SH-SY5Y (cell line): ENCODE data around the gene BAIAP2L2.

ENCODE experiments used
- GATA2 ChIP-seq: IDR thresholded peaks from 2 replicates; pipeline ENCODE4 v1.6.1; 2011; ENCODE audit warnings: mild to moderate bottlenecking, low read depth, low read length
- GATA3 ChIP-seq: IDR thresholded peaks from 2 replicates; pipeline ENCODE4 v1.6.1; 2011; ENCODE audit warnings: low read depth, mild to moderate bottlenecking, low read length, moderate library complexity

Gene BAIAP2L2

GRCh38 chr22:38081636-38081940 is 28.9 kb downstream of the BAIAP2L2 start:
- TF ChIP-seq GATA2 (no peak), GATA3 (no peak)

- TF ChIP-seq GATA3 (no peak), GATA2 (no peak)
These were observed 29.4 kb downstream of the BAIAP2L2 start for GRCh38 chr22:38080850-38081635.

DNA sequence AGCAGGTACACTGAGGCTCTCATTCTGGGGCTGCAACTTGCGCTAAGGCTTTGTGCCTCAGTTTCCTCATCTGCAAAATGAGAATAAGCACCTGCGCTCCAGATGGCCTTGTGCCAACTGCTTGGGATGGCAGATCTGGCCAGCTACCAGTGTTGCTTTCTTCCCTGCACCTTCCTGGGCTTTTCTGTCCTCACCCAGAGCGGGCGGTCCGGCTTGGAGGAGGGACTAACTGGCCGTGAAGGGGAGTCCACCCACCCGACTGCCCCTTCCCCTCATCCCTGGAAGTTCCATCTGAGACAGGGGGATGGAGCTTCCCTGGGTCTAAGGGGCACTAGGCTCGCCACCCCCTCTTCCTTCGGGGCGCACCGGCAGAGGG is 30.0 kb downstream of the BAIAP2L2 start:
- TF ChIP-seq GATA3, result no peak
- no peak for TF ChIP-seq GATA2

GRCh38 chr22:38079804-38080203 is 30.7 kb downstream of the BAIAP2L2 start:
- TF ChIP-seq GATA3, result no peak
- TF ChIP-seq GATA2, result no peak

- TF ChIP-seq GATA3, result no peak
- no peak for TF ChIP-seq GATA2
These were observed 32.2 kb downstream of the BAIAP2L2 start for GRCh38 chr22:38078046-38078840.

DNA sequence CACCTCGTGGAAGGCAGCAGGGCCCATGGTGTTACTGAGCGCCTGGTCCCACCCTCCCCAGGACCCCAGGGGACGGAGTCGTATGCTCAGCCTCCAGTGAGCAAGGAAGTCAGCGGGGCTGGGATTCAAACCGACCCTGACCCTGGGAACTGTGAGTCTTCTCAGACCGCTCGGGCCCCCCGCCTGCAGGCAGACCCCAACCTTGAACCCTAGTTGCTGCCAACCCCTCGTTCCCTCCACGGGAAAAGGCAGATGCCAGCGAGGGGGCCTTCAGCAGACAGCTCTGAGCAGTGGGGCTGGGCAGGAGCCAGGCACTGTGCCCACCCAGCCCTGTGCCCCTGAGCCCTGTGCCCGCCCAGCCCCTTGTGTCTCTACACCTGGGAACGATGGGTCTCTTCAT is 32.9 kb downstream of the BAIAP2L2 start:
- TF ChIP-seq GATA2, result no peak
- TF ChIP-seq GATA3, result no peak

DNA sequence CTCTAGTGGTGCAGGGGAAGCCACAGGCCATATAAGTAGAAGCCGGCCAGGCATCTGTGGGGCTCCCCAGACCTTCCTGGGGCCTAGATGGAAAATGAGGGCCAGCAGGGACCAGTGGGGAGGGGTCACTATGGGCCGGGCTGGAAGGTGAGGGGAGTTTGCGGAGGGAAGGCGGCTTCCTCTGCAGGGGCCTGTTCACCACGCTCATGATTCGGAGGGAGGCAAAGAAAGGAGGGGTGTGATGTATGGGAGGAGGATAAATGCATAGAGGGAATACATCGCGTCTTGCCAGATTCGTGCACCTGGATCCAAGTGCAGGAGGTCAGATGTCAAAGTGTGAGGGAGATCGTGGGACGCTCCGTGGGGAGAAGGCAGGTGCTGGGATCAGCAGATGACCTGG is 33.4 kb downstream of the BAIAP2L2 start:
- TF ChIP-seq GATA2 (no peak), GATA3 (no peak)

- TF ChIP-seq GATA2, result no peak
- no peak for TF ChIP-seq GATA3
These were observed 34.5 kb downstream of the BAIAP2L2 start for GRCh38 chr22:38075961-38076360.

DNA sequence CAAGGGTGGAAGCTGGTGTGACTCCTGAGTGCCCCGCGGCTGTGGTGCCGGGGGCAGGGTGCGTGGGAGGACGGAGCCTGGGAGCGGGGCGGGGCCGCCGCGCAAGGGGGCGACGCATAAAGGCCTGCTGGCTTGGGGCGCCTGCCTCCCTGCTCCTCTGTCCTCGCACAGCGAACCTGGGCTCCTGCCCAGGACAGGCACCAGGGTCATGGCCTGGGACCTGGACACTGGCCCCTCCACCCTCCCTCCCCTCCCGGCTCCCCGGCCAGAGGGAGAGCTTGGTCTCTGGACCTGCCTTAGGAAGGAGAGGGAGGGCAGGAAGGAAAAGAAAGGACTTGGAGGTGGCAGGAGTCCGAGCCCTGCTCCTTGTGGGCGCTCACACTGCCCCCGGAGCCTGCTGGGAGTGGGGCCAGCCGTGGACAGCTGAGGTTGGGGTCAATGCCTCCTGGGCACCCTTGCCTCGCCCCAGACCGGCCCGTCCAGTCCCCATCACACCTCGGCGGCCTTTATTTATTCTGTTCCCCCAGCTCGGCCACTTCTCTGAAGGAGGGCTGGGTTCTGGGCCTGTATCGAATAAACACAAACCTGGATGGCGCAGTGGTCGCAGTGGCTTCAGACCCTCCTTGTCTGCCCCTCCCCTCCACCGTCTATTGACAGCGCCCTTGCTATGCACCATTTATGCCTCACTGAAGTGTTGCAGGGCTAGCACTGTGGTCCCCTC is 35.2 kb downstream of the BAIAP2L2 start:
- no peak for TF ChIP-seq GATA3
- no peak for TF ChIP-seq GATA2

DNA sequence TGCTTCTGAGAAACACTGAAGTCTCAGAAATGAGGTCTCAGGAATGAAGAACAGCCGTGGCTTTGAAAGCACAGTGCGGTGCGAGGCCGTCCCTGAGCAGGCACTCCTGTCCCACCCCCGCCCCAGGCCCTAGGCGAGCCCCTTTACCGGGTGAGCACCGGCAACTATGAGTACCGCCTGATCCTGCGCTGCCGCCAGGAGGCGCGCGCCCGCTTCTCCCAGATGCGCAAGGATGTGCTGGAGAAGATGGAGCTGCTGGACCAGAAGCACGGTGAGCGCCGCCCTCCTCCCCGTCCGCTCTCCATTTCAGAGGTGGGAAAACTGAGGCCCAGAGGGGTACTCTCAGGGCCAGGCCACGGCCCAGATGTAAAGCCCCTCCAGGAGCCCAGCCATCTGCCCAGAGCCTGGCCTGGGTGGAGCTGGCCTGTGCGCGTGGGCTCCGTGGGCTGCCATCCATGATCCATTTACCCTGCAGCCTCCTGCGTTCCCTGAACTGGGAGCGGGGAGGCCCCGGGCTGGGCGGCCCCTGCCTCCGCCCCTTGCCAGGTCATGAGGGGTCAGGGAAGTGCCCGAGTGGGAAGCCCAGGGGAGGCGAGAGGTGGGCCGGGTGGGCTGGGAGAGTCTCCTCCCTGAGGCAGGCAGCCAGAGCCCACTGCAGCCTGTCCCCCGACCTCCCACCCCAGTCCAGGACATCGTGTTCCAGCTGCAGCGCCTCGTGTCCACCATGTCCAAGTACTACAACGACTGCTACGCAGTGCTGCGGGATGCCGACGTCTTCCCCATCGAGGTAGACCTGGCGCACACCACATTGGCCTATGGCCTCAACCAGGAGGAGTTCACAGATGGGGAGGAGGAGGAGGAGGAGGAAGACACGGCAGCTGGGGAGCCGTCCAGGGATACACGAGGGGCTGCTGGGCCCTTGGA is 36.0 kb downstream of the BAIAP2L2 start:
- TF ChIP-seq GATA2 (no peak), GATA3 (no peak)

DNA sequence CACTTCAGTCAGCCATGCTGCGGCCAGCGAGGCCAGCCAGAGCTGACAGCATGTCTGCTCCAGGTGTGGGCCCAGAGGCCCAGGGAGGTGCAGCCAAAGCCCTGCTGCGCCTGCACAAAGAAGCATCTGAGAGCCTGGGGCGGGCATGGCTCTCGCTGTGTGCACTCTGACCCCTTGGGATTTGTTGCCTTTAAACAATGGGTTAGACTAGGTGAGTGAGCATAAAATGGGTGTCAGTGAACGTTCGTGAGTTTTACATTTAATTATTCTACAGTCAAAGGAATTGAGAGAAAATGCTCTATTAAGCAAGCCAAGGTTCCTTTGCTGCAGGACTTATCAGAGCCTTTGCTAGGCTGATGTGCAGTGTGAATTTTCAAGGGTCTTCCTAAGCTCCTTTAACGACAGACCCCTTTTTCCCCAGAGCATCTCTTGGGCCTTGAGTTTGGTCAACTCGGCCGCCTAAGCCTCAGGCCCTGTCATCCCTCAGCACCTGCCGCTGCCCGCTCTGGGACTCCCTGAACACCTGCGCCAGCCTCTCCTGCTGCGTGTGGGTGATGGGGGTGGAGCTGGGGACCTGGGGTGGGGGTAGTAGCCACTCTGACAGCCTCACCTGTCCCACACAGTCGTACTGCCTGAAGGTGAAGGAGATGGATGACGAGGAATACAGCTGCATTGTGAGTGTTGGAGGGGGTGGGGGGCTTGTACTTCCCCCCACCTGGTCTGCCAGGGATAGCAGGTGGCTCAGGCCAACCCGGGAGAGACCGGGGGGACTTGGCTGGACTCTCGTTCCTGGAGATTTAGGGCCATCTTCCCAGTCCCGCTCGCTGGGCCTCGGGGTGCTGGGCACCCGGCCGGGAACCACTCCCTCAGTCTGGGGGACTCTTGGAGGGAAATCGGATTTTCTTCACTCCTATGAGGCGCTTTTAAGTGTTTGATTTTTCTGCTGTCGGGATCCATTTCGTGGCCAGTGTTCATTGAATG is 37.0 kb downstream of the BAIAP2L2 start:
- TF ChIP-seq GATA3, result no peak
- no peak for TF ChIP-seq GATA2

- no peak for TF ChIP-seq GATA3
- TF ChIP-seq GATA2, result no peak
These were observed 37.9 kb downstream of the BAIAP2L2 start for GRCh38 chr22:38072322-38073149.
